Hepatocyte (in vitro differentiated cells): Measurements from ENCODE around the gene MYOCOS. TPM values are rescaled to one million over a fixed set of nuclear protein-coding genes. Genes with fewer than 3 reads are reported as not detected.

Experiments
- DNase-seq: peaks from one replicate; pipeline ENCODE4 v3.0.0-alpha.2; 2016; ENCODE audit warnings: low spot score
- H2AFZ ChIP-seq: fragments of 200-600 bp; sonication (generic); 2 replicates; pipeline ENCODE4 v1.6.0; 2016; ENCODE audit warnings: antibody characterized with exemption, mild to moderate bottlenecking
- H3K27ac ChIP-seq: fragments of 200-600 bp; sonication (generic); 2 replicates; pipeline ENCODE4 v1.5.1; 2016; ENCODE audit warnings: mild to moderate bottlenecking
- H3K27me3 ChIP-seq: fragments of 200-600 bp; sonication (generic); 2 replicates; pipeline ENCODE4 v1.6.1; 2016
- H3K36me3 ChIP-seq: fragments of 200-600 bp; sonication (generic); replicated peaks from 2 replicates; pipeline ENCODE4 v1.5.1; 2016; ENCODE audit warnings: low read depth; ENCODE audit not compliant: insufficient read depth
- H3K4me1 ChIP-seq: fragments of 200-600 bp; sonication (generic); 2 replicates; pipeline ENCODE4 v1.5.1; 2016; ENCODE audit warnings: mild to moderate bottlenecking, moderate library complexity; ENCODE audit not compliant: insufficient read depth
- H3K4me2 ChIP-seq: fragments of 200-600 bp; sonication (generic); 2 replicates; pipeline ENCODE4 v1.6.0; 2016
- H3K4me3 ChIP-seq: fragments of 200-600 bp; sonication (generic); 2 replicates; pipeline ENCODE4 v1.5.1; 2016; ENCODE audit warnings: mild to moderate bottlenecking
- H3K79me2 ChIP-seq: fragments of 200-600 bp; sonication (generic); 2 replicates; pipeline ENCODE4 v1.6.0; 2017; ENCODE audit warnings: mild to moderate bottlenecking
- H3K9me2 ChIP-seq: fragments of 200-600 bp; sonication (generic); replicated peaks from 2 replicates; pipeline ENCODE4 v1.6.0; 2017; ENCODE audit warnings: mild to moderate bottlenecking; ENCODE audit not compliant: insufficient read depth
- H3K9me3 ChIP-seq: fragments of 200-600 bp; sonication (generic); 2 replicates; pipeline ENCODE4 v1.5.1; 2016; ENCODE audit warnings: low read depth, mild to moderate bottlenecking
- H4K20me1 ChIP-seq: fragments of 200-600 bp; sonication (generic); 2 replicates; pipeline ENCODE4 v1.6.0; 2016; ENCODE audit warnings: mild to moderate bottlenecking; ENCODE audit not compliant: insufficient read depth, poor library complexity, severe bottlenecking
- CTCF ChIP-seq: fragments of 200-600 bp; sonication (generic); IDR thresholded peaks from 2 replicates; pipeline ENCODE4 v1.5.1; 2016; ENCODE audit warnings: antibody characterized with exemption, mild to moderate bottlenecking; ENCODE audit not compliant: poor library complexity
- EZH2 ChIP-seq: fragments of 200-600 bp; sonication (generic); IDR thresholded peaks from 2 replicates; pipeline ENCODE4 v1.6.1; 2016; ENCODE audit warnings: antibody characterized with exemption, mild to moderate bottlenecking, borderline replicate concordance
- EZH2phosphoT487 ChIP-seq: fragments of 200-600 bp; sonication (generic); IDR thresholded peaks from one replicate; pipeline ENCODE4 v1.6.1; 2018; ENCODE audit warnings: antibody characterized with exemption, mild to moderate bottlenecking, low read depth, moderate library complexity; ENCODE audit not compliant: unreplicated experiment, severe bottlenecking
- WGBS: methylation state at CpG from one replicate; pipeline ENCODE4 v1.1.6; 2016; ENCODE audit warnings: low lambda C conversion rate; ENCODE audit errors: missing lambda C conversion rate; 5-methylcytosine and 5-hydroxymethylcytosine counted together
- polyA plus RNA-seq: library from polyadenylated mRNA; unstranded; fragments of >200 nt; fragmentation: Nextera tagmentation; extraction: Ambion mirVana; gene quantifications from 2 replicates; pipeline ENCODE4 v1.2.1, GENCODE V29; 2016
- total RNA-seq: library from RNA; depleted of rRNA; stranded (reverse); fragments of >200 nt; gene quantifications from 2 replicates; pipeline ENCODE4 v1.2.3, GENCODE V29; 2014

The MYOCOS gene
- total and polyA plus RNA-seq, 2 experiments from 2014 or later, result not detected

DNA sequence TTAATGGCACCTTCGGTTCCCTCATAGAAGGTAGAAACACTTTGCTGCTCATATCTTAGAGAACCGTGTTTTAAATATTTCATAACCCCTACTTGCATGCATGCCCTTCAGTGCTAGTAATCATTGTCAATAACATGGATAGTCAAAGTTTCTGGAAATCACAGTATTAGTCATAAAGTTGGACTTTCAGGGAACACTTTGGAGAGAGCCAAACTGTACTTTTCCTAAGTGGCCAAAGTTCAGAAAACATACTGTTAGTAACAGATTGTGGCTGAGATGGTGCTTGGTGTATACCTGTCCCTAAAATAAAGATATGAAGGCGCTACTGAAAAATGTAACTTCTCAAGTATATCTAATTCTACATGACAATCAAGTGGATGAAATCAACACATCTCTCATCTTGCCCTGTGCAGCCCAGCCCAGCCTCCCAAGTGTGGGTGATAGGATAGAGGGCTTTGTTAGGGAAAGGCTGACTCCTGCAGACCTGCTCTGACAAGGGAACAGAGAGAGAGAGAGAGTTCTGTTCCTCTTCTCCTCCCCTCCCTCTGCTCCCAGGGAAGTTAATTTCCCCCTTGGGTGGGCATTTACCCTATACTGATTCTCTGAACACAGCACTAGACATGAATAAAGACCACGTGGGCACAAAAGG lies 16.0 kb downstream of the MYOCOS start:
- Histone ChIP-seq H3K27ac (no peak overlapping the region), H3K9me3 (no peaks in the 10 kb centered on the region), H3K79me2 (no peaks in the 10 kb centered on the region), H3K27me3 (no peaks in the 10 kb centered on the region), H3K4me3 (no peak overlapping the region), H4K20me1 (no peaks in the 10 kb centered on the region), H3K9me2 (no peaks in the 10 kb centered on the region), H3K4me2 (no peak overlapping the region), H2AFZ (no peak overlapping the region), H3K36me3 (no peaks in the 10 kb centered on the region), H3K4me1 (no peaks in the 10 kb centered on the region)
- DNase-seq, result no peak
- 77% methylated on average over 4 of the region's 4 CpGs for WGBS
- TF ChIP-seq EZH2phosphoT487 (no peak), EZH2 (no peak), CTCF (no peak)

- no peaks in the 10 kb centered on the region for H3K9me2 ChIP-seq
- WGBS, result 100% methylated on average over 1 of the region's 1 CpG
- no peaks in the 10 kb centered on the region for H4K20me1 ChIP-seq
These were observed 18.2 kb downstream of the MYOCOS start for GRCh38 chr1:171640225-171640624.

DNA sequence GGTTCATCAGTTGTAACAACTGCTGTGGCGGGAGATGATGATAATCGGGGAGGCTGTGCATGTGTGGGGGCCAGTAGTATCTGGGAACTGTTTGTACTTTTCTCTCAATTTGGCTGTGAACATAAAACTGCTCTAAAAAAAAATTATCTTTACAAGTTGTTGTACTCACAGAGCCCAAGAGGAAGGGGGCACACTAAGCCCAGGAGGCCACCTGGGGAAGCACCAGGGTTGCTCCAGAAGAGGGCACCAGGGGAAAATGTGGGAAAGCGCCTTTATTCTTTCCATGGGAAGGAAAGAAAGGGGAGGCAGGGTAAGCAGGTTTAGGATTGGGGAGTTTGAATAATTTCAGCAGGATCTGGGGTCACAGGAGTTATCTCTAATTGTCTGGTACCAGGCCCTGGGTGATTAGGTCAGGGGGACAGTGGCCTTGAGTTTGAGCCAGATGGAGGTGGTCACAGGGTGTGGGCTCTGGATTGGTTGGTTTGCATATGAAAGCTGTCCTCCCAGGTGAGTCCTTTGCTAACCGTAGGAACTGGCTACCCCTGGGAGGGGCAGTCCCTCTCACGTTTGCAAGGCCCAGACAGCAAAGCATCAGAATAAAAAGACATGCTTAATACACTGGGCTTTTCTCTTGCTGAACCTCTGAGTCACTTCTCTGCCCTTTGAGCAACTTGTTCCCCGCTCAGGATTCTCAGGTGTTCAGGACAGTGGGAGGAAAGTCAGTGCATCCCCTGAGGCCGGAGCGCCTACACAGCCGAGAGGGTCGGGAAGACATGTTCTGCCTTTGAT lies 19.2 kb downstream of the MYOCOS start:
- Histone ChIP-seq H3K4me2 (no peak overlapping the region), H3K27ac (no peak overlapping the region), H3K9me2 (no peaks in the 10 kb centered on the region), H3K4me1 (peaks cover 4% of the 10 kb centered on the region), H2AFZ (no peak overlapping the region), H3K9me3 (no peaks in the 10 kb centered on the region), H3K36me3 (no peaks in the 10 kb centered on the region), H3K4me3 (no peak overlapping the region), H3K27me3 (no peaks in the 10 kb centered on the region), H3K79me2 (no peaks in the 10 kb centered on the region), H4K20me1 (no peaks in the 10 kb centered on the region)
- DNase-seq, result no peak
- WGBS, result 48% methylated on average over 10 of the region's 10 CpGs
- no peak for TF ChIP-seq EZH2

More at GRCh38 chr1:171640225-171640624, 18.2 kb downstream of the MYOCOS start:
- peaks cover 2% of the 10 kb centered on the region for H3K4me1 ChIP-seq
- DNase-seq, result no peak
- no peak overlapping the region for H3K4me2 ChIP-seq
- H3K79me2 ChIP-seq, result no peaks in the 10 kb centered on the region
- TF ChIP-seq EZH2 (no peak), EZH2phosphoT487 (no peak)
- H3K4me3 ChIP-seq, result no peak overlapping the region
- H3K36me3 ChIP-seq, result no peaks in the 10 kb centered on the region
- no peak overlapping the region for H2AFZ ChIP-seq
- H3K27me3 ChIP-seq, result no peaks in the 10 kb centered on the region
- no peaks in the 10 kb centered on the region for H3K9me3 ChIP-seq
- H3K27ac ChIP-seq, result no peak overlapping the region

DNA sequence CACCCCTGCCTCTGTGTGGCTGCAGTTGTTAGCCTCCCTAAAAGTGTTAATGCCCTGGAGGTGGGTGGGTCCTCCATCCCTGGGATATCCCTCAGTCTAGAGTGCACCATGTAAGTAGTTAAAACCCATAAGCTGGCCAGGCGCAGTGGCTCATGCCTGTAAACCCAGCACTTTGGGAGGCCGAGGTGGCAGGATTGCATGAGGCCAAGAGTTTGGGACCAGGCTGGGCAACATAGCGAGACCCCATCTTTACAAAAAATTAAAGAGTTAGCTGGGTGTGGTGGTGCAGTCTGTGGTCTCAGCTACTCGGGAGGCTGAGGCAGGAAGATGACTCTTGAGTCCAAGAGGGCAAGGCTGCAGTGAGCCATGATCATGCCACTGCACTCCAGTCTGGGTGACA lies 20.2 kb downstream of the MYOCOS start:
- Histone ChIP-seq H3K27me3 (no peaks in the 10 kb centered on the region), H3K27ac (no peak overlapping the region), H3K9me3 (no peaks in the 10 kb centered on the region), H3K9me2 (no peaks in the 10 kb centered on the region), H3K4me3 (no peak overlapping the region), H2AFZ (no peak overlapping the region), H3K4me1 (peaks cover 4% of the 10 kb centered on the region), H4K20me1 (no peaks in the 10 kb centered on the region), H3K4me2 (no peak overlapping the region), H3K79me2 (no peaks in the 10 kb centered on the region), H3K36me3 (no peaks in the 10 kb centered on the region)
- no peak for DNase-seq
- TF ChIP-seq EZH2phosphoT487 (no peak), EZH2 (no peak), CTCF (no peak)
- WGBS, result 96% methylated on average over 4 of the region's 4 CpGs
